Measurements from ENCODE around the gene LY9. TPM values are rescaled to one million over a fixed set of nuclear protein-coding genes. Genes with fewer than 3 reads are reported as not detected.

Gene LY9
- polyA plus RNA-seq, 1 of the 3 experiments (the other 2 are of a cell fraction): not detected

- H4K20me1 ChIP-seq (ENCODE audit: insufficient read depth): no peaks in the 10 kb centered on the region
- no peaks in the 10 kb centered on the region for H3K27me3 ChIP-seq (ENCODE audit: insufficient read depth)
- ChIA-PET POLR2A (no interaction called here), CTCF (no interaction called here)
- DNase-seq: no peak
- no peak overlapping the region for H3K4me2 ChIP-seq
- H3K4me3 ChIP-seq (ENCODE audit: low read depth in 2 of 2, low read length in 1 of 2): no peak overlapping the region
- WGBS (ENCODE audit: low lambda C conversion rate): 51% methylated on average over 11 of the region's 11 CpGs
- TF ChIP-seq EP300 (IDR thresholded peaks at IDR 0.05; ENCODE audit: borderline replicate concordance in 1 of 2, low read depth in 1 of 2, low read length in 1 of 2) (no peak), POLR2AphosphoS5 (IDR thresholded peaks at IDR 0.05; ENCODE audit: low read depth, low read length) (no peak), SMC3 (IDR thresholded peaks at IDR 0.05; ENCODE audit: low read depth, low read length) (no peak)
- H3K9ac ChIP-seq: no peak overlapping the region
- H3K36me3 ChIP-seq (replicated peaks in 1 of 2; ENCODE audit: control insufficient read depth in 1 of 2, insufficient read depth in 2 of 2, low read length in 1 of 2): no peaks in the 10 kb centered on the region
- no peaks in the 10 kb centered on the region for H3K9me2 ChIP-seq
- H3K9me3 ChIP-seq: no peaks in the 10 kb centered on the region
- H3K4me1 ChIP-seq (ENCODE audit: control insufficient read depth in 1 of 2, insufficient read depth in 2 of 2, low read depth in 1 of 2, low read length in 1 of 2): no peaks in the 10 kb centered on the region
- no peak overlapping the region for H3K27ac ChIP-seq (ENCODE audit: low read depth in 2 of 2, low read length in 1 of 2)
- no peaks in the 10 kb centered on the region for H3F3A ChIP-seq (replicated peaks; ENCODE audit: insufficient read depth)
- H3K79me2 ChIP-seq (ENCODE audit: insufficient read depth): no peaks in the 10 kb centered on the region
- no peak overlapping the region for H2AFZ ChIP-seq (ENCODE audit: low read depth)
These were observed 6.8 kb upstream of the LY9 start for GRCh38 chr1:160789051-160789701.

GRCh38 chr1:160789702-160790611 is 6.0 kb upstream of the LY9 start:
- Histone ChIP-seq H3K9me2 (no peaks in the 10 kb centered on the region), H3K27ac (ENCODE audit: low read depth in 2 of 2, low read length in 1 of 2) (no peak overlapping the region), H3K4me3 (ENCODE audit: low read depth in 2 of 2, low read length in 1 of 2) (no peak overlapping the region), H3F3A (replicated peaks; ENCODE audit: insufficient read depth) (no peaks in the 10 kb centered on the region), H3K9me3 (no peaks in the 10 kb centered on the region), H3K27me3 (ENCODE audit: insufficient read depth) (no peaks in the 10 kb centered on the region), H3K36me3 (replicated peaks in 1 of 2; ENCODE audit: control insufficient read depth in 1 of 2, insufficient read depth in 2 of 2, low read length in 1 of 2) (no peaks in the 10 kb centered on the region), H3K4me2 (no peak overlapping the region), H3K4me1 (ENCODE audit: control insufficient read depth in 1 of 2, insufficient read depth in 2 of 2, low read depth in 1 of 2, low read length in 1 of 2) (no peaks in the 10 kb centered on the region), H4K20me1 (ENCODE audit: insufficient read depth) (no peaks in the 10 kb centered on the region), H3K79me2 (ENCODE audit: insufficient read depth) (no peaks in the 10 kb centered on the region), H2AFZ (ENCODE audit: low read depth) (no peak overlapping the region), H3K9ac (no peak overlapping the region)
- no peak for TF ChIP-seq EZH2phosphoT487 (IDR thresholded peaks at IDR 0.05; ENCODE audit: borderline replicate concordance, low read depth)
- TF ChIP-seq POLR2AphosphoS5 (IDR thresholded peaks at IDR 0.05; ENCODE audit: low read depth, low read length): no peak
- no peak for TF ChIP-seq NRF1 (IDR thresholded peaks at IDR 0.05; ENCODE audit: low read depth, low read length)
- TF ChIP-seq SIN3A (IDR thresholded peaks at IDR 0.05; ENCODE audit: borderline replicate concordance, low read depth, low read length): no peak
- no peak for TF ChIP-seq TAF1 (IDR thresholded peaks at IDR 0.05; ENCODE audit: borderline replicate concordance, low read depth, low read length)
- TF ChIP-seq USF1 (IDR thresholded peaks at IDR 0.05; ENCODE audit: borderline replicate concordance, low read depth): no peak
- no peak for TF ChIP-seq YY1 (IDR thresholded peaks at IDR 0.05; ENCODE audit: low read depth)
- no peak for TF ChIP-seq GABPA (IDR thresholded peaks at IDR 0.05; ENCODE audit: low read depth)
- TF ChIP-seq SMC3 (IDR thresholded peaks at IDR 0.05; ENCODE audit: low read depth, low read length): no peak
- TF ChIP-seq FOXM1 (IDR thresholded peaks at IDR 0.05; ENCODE audit: low read depth): no peak
- TF ChIP-seq IRF3 (IDR thresholded peaks at IDR 0.05; ENCODE audit: low read depth, low read length): no peak
- TF ChIP-seq RCOR1 (IDR thresholded peaks at IDR 0.05; ENCODE audit: low read length): no peak
- no peak for TF ChIP-seq MEF2A (IDR thresholded peaks at IDR 0.05; ENCODE audit: borderline replicate concordance, low read depth)
- TF ChIP-seq TCF12 (IDR thresholded peaks at IDR 0.05): no peak
- TF ChIP-seq MXI1 (IDR thresholded peaks at IDR 0.05; ENCODE audit: low read depth, low read length): no peak
- TF ChIP-seq CTCF (IDR thresholded peaks at IDR 0.05): no peak
- TF ChIP-seq NFIC (IDR thresholded peaks at IDR 0.05; ENCODE audit: borderline replicate concordance): no peak
- ChIA-PET CTCF (no interaction called here), POLR2A (no interaction called here)
- WGBS (ENCODE audit: low lambda C conversion rate): 36% methylated on average over 13 of the region's 13 CpGs
- no peak for DNase-seq

Measured in SK-N-SH (cell line).